OCI-LY1 (cell line): ENCODE measurements around the gene BRIP1.
A peak's percentile ranks its signal among the peaks of the same experiment; 100 is the strongest.
"Not testable (repeated sequence)": the region's sequence is repeated elsewhere in the genome, so short reads cannot be mapped to it uniquely, and the experiment has no call there.

Experiments
- H2AFZ ChIP-seq: fragments of 200-600 bp; sonication (generic), shearing (Covaris generic); 2 replicates; pipeline ENCODE4 v1.6.0; 2014; ENCODE audit warnings: antibody characterized with exemption, mild to moderate bottlenecking, low read length
- H3F3A ChIP-seq: fragments of 200-600 bp; sonication (generic), shearing (Covaris generic); 2 replicates; pipeline ENCODE4 v1.6.0; 2014; ENCODE audit warnings: mild to moderate bottlenecking, antibody characterized with exemption, low read length, moderate library complexity; ENCODE audit not compliant: insufficient read depth
- H3K27ac ChIP-seq: fragments of 200-600 bp; sonication (generic); 2 replicates; pipeline ENCODE4 v1.5.1; 2014; ENCODE audit warnings: low read length, mixed run types, mild to moderate bottlenecking, low read depth; ENCODE audit not compliant: poor library complexity, severe bottlenecking
- H3K27me3 ChIP-seq: fragments of 200-600 bp; sonication (generic); 2 replicates; pipeline ENCODE4 v1.6.0; 2014; ENCODE audit warnings: antibody characterized with exemption, mild to moderate bottlenecking, low read length, moderate library complexity; ENCODE audit not compliant: insufficient read depth
- H3K36me3 ChIP-seq: fragments of 200-600 bp; sonication (generic); 2 replicates; pipeline ENCODE4 v1.6.1; 2014; ENCODE audit warnings: mild to moderate bottlenecking, antibody characterized with exemption, low read length, moderate library complexity, mixed read lengths; ENCODE audit not compliant: insufficient read depth
- H3K4me1 ChIP-seq: fragments of 200-600 bp; sonication (generic); 2 replicates; pipeline ENCODE4 v1.5.1; 2014; ENCODE audit warnings: mild to moderate bottlenecking, low read length, moderate library complexity; ENCODE audit not compliant: insufficient read depth, severe bottlenecking
- H3K4me2 ChIP-seq: fragments of 200-600 bp; sonication (generic), shearing (Covaris generic); 2 replicates; pipeline ENCODE4 v1.6.1; 2014; ENCODE audit warnings: low read length
- H3K4me3 ChIP-seq: fragments of 200-600 bp; sonication (generic); 2 replicates; pipeline ENCODE4 v1.5.1; 2014; ENCODE audit warnings: low read length, low read depth, mild to moderate bottlenecking, mixed read lengths; ENCODE audit not compliant: poor library complexity, severe bottlenecking
- H3K79me2 ChIP-seq: fragments of 200-600 bp; shearing (Covaris generic); 2 replicates; pipeline ENCODE4 v1.6.1; 2016; ENCODE audit warnings: mixed run types, low read length, mixed read lengths; ENCODE audit not compliant: insufficient read depth
- H3K9ac ChIP-seq: fragments of 200-600 bp; sonication (generic), shearing (Covaris generic); 2 replicates; pipeline ENCODE4 v1.6.1; 2014; ENCODE audit warnings: mild to moderate bottlenecking, low read length, mixed read lengths
- H3K9me2 ChIP-seq: fragments of 200-600 bp; sonication (generic), shearing (Covaris generic); 2 replicates; pipeline ENCODE4 v1.6.1; 2014; ENCODE audit warnings: low read depth, mild to moderate bottlenecking, low read length, mixed read lengths
- H3K9me3 ChIP-seq: fragments of 200-600 bp; shearing (Covaris generic); 2 replicates; pipeline ENCODE4 v1.6.1; 2014; ENCODE audit warnings: low read length, mixed read lengths
- H4K20me1 ChIP-seq: fragments of 200-600 bp; sonication (generic), shearing (Covaris generic); 2 replicates; pipeline ENCODE4 v1.6.0; 2016; ENCODE audit warnings: mild to moderate bottlenecking, low read length; ENCODE audit not compliant: insufficient read depth
- EZH2 ChIP-seq: fragments of 200-600 bp; sonication (generic), shearing (Covaris generic); IDR thresholded peaks from 2 replicates; pipeline ENCODE4 v1.8.0; 2017; ENCODE audit warnings: borderline replicate concordance, mixed run types, mild to moderate bottlenecking, antibody characterized with exemption, low read length, moderate library complexity, mixed read lengths
- TF ChIP-seq, protein P1 (sequence below): fragments of 200-600 bp; sonication (generic), shearing (Covaris generic); IDR thresholded peaks from 2 replicates; pipeline ENCODE4 v1.5.1; 2017; ENCODE audit warnings: mild to moderate bottlenecking, antibody characterized with exemption, low read length, moderate library complexity, mixed read lengths

BRIP1 gene

GRCh38 chr17:61862105-61862574, 1.2 kb downstream of the BRIP1 start:
- peak overlapping the region; percentile 79 for H3K4me3 ChIP-seq
- H2AFZ ChIP-seq = no peak overlapping the region
- H3K9me3 ChIP-seq = no peaks in the 10 kb centered on the region
- TF ChIP-seq EZH2 = no peak
- H3K9ac ChIP-seq = peak overlapping the region; percentile 79
- peak overlapping the region; percentile 77 for H3K4me2 ChIP-seq
- peaks cover 25% of the 10 kb centered on the region; the same call in 1 of the 2 replicates for H3K36me3 ChIP-seq
- H3K27ac ChIP-seq = peak overlapping the region; percentile 74
- H3K27me3 ChIP-seq = no peaks in the 10 kb centered on the region
- peaks cover 20% of the 10 kb centered on the region for H3K79me2 ChIP-seq
- no peaks in the 10 kb centered on the region for H3K9me2 ChIP-seq
- H3F3A ChIP-seq = no peaks in the 10 kb centered on the region
- no peaks in the 10 kb centered on the region for H4K20me1 ChIP-seq
- peaks cover 38% of the 10 kb centered on the region for H3K4me1 ChIP-seq

DNA sequence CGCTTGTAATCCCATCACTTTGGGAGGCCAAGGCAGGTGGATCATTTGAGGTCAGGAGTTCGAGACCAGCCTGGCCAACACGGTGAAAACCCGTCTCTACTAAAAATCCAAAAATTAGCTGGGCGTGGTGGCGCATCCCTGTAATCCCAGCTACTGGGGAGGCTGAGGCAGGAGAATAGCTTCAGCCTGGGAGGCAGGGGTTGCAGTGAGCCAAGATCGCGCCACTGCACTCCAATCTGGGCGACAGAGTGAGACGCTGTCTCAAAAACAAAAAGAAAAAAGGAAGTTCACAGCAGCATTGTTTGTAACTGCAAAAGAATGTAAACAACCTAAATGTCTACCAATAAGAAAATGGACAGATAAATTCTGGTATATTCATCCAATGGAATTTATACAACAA, 2.9 kb downstream of the BRIP1 start:
- not testable (repeated sequence) for H2AFZ ChIP-seq, H4K20me1 ChIP-seq, H3K9ac ChIP-seq, H3F3A ChIP-seq, H3K9me2 ChIP-seq, H3K9me3 ChIP-seq, H3K27me3 ChIP-seq
- Histone ChIP-seq H3K4me3 (peak overlapping the region; percentile 28), H3K79me2 (peaks cover 20% of the 10 kb centered on the region), H3K27ac (peak overlapping the region; percentile 32), H3K36me3 (peaks cover 36% of the 10 kb centered on the region), H3K4me1 (peaks cover 38% of the 10 kb centered on the region), H3K4me2 (peak overlapping the region; percentile 77)

GRCh38 chr17:61856035-61856434, 7.3 kb downstream of the BRIP1 start:
- Histone ChIP-seq H3K4me2 (no peak overlapping the region), H3K9me3 (no peaks in the 10 kb centered on the region), H3K27me3 (no peaks in the 10 kb centered on the region), H3K36me3 (peaks cover 75% of the 10 kb centered on the region), H3K9ac (no peak overlapping the region), H3K4me1 (peaks cover 18% of the 10 kb centered on the region), H3K9me2 (no peaks in the 10 kb centered on the region), H3F3A (no peaks in the 10 kb centered on the region), H2AFZ (no peak overlapping the region), H3K79me2 (peaks cover 3% of the 10 kb centered on the region), H3K4me3 (no peak overlapping the region), H3K27ac (no peak overlapping the region), H4K20me1 (no peaks in the 10 kb centered on the region)
- TF ChIP-seq, protein P1, sequence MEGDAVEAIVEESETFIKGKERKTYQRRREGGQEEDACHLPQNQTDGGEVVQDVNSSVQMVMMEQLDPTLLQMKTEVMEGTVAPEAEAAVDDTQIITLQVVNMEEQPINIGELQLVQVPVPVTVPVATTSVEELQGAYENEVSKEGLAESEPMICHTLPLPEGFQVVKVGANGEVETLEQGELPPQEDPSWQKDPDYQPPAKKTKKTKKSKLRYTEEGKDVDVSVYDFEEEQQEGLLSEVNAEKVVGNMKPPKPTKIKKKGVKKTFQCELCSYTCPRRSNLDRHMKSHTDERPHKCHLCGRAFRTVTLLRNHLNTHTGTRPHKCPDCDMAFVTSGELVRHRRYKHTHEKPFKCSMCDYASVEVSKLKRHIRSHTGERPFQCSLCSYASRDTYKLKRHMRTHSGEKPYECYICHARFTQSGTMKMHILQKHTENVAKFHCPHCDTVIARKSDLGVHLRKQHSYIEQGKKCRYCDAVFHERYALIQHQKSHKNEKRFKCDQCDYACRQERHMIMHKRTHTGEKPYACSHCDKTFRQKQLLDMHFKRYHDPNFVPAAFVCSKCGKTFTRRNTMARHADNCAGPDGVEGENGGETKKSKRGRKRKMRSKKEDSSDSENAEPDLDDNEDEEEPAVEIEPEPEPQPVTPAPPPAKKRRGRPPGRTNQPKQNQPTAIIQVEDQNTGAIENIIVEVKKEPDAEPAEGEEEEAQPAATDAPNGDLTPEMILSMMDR = no peak
- no peak for TF ChIP-seq EZH2

- Histone ChIP-seq H3K4me2 (no peak overlapping the region), H3K79me2 (no peaks in the 10 kb centered on the region), H3F3A (no peaks in the 10 kb centered on the region), H2AFZ (no peak overlapping the region), H3K4me3 (no peak overlapping the region), H3K9ac (no peak overlapping the region), H3K27me3 (no peaks in the 10 kb centered on the region), H3K9me3 (no peaks in the 10 kb centered on the region), H4K20me1 (no peaks in the 10 kb centered on the region), H3K9me2 (no peaks in the 10 kb centered on the region), H3K27ac (no peak overlapping the region), H3K36me3 (peaks cover 84% of the 10 kb centered on the region), H3K4me1 (no peaks in the 10 kb centered on the region)
- TF ChIP-seq, protein P1 = no peak
- TF ChIP-seq EZH2 = no peak
These were observed 10.5 kb downstream of the BRIP1 start for GRCh38 chr17:61852857-61853256.
